Measurements from ENCODE around the gene BSND.
A peak's percentile ranks its signal among the peaks of the same experiment; 100 is the strongest.
"Not testable (repeated sequence)": the region's sequence is repeated elsewhere in the genome, so short reads cannot be mapped to it uniquely, and the experiment has no call there.

BSND gene

GRCh38 chr1:55024163-55024562 is 25.4 kb downstream of the BSND start:
- DNase-seq: not testable (repeated sequence)

- not testable (repeated sequence) for DNase-seq
Measured at GRCh38 chr1:55026682-55027081, 27.9 kb downstream of the BSND start.

GRCh38 chr1:55031098-55031497 is 32.4 kb downstream of the BSND start:
- DNase-seq: not testable (repeated sequence)

- no peak for DNase-seq
Measured at GRCh38 chr1:55033265-55033614, 34.5 kb downstream of the BSND start.

- DNase-seq: no peak
Measured at GRCh38 chr1:55034476-55035133, 35.9 kb downstream of the BSND start.

- peak; percentile 41 to 57 (median 55) for DNase-seq
Measured at GRCh38 chr1:55035904-55036303, 37.2 kb downstream of the BSND start.

- DNase-seq: no peak
Measured at GRCh38 chr1:55037733-55038551, 39.2 kb downstream of the BSND start.

- no peak for DNase-seq
Measured at GRCh38 chr1:55038552-55038838, 39.8 kb downstream of the BSND start.

- DNase-seq: no peak
Measured at GRCh38 chr1:55038974-55039341, 40.2 kb downstream of the BSND start.

- DNase-seq: peak in 1 of 3 donors; percentile 6
Measured at GRCh38 chr1:55039342-55040082, 40.8 kb downstream of the BSND start, which contains the start of gene PCSK9. TSS of gene PCSK9 (plus strand) at chr1:55039548. CDS start at chr1:55039838, 290 bp downstream.

GRCh38 chr1:55040083-55040932 is 41.6 kb downstream of the BSND start:
- DNase-seq: no peak

- DNase-seq: peak; percentile 27 to 37 (median 37)
Measured at GRCh38 chr1:55040933-55041494, 42.3 kb downstream of the BSND start.

- no peak for DNase-seq
Measured at GRCh38 chr1:55041613-55042012, 42.9 kb downstream of the BSND start.

- DNase-seq: no peak
Measured at GRCh38 chr1:55043011-55043410, 44.3 kb downstream of the BSND start.

GRCh38 chr1:55043726-55044125 is 45.0 kb downstream of the BSND start:
- no peak for DNase-seq

- no peak for DNase-seq
Measured at GRCh38 chr1:55044617-55045397, 46.1 kb downstream of the BSND start.

GRCh38 chr1:55045430-55045829 is 46.7 kb downstream of the BSND start:
- no peak for DNase-seq

- DNase-seq: no peak
Measured at GRCh38 chr1:55046871-55047270, 48.1 kb downstream of the BSND start.

GRCh38 chr1:55047611-55048010 is 48.9 kb downstream of the BSND start:
- DNase-seq: no peak

GRCh38 chr1:55048453-55049270 is 49.9 kb downstream of the BSND start:
- no peak for DNase-seq

Data from suppressor macrophage treated with lipopolysaccharide for 1 hour (primary cell).